Left ventricle myocardium superior (tissue), 1 donor: ENCODE results near the gene FYTTD1. TPM values are rescaled to one million over a fixed set of nuclear protein-coding genes. Genes with fewer than 3 reads are reported as not detected.

Experiments
- ATAC-seq: fragments of 200-7000 bp; cut with Tn5 transposase; one replicate; pipeline ENCODE4 v1.9.1; 2020; ENCODE audit warnings: mild to moderate bottlenecking, moderate library complexity
- DNase-seq: peaks from one replicate; pipeline ENCODE4 v3.0.0-alpha.2; 2020
- intact Hi-C: fragments of 100-400 bp; cut with micrococcal nuclease; formaldehyde crosslinking; loops from one replicate; pipeline ENCODE4 v1.11.0; 2022
- total RNA-seq: library from RNA; stranded (reverse); fragmentation: NEBNext Ultra II Directional; extraction: Animal tissue kit (Norgen Biotek cat#: 25700); gene quantifications from one replicate; pipeline ENCODE4 v1.2.1, GENCODE V29; 2021
- donor health status: DM: no; HTN: yes; CAD: no; lungs with severe emphysema.

FYTTD1 gene
- total RNA-seq, 1 donor from 2014 or later = 71.8 TPM

- DNase-seq (no peak), ATAC-seq (no peak)
- intact Hi-C loops = no loop called here
Measured at GRCh38 chr3:197789309-197789708, 39.6 kb downstream of the FYTTD1 start.

GRCh38 chr3:197790033-197790432, 40.4 kb downstream of the FYTTD1 start:
- DNase-seq (no peak), ATAC-seq (no peak)
- intact Hi-C loops = no loop called here

GRCh38 chr3:197791113-197791891, 41.6 kb downstream of the FYTTD1 start, which contains the start of gene LRCH3:
Gene LRCH3 (plus strand): TSS chr3:197791254. CDS start chr3:197791279, 25 bp downstream.
- peak; percentile 91 for DNase-seq
- intact Hi-C loops = no loop called here
- ATAC-seq = peak; percentile 92

- intact Hi-C loops = no loop called here
- peak; percentile 30 for ATAC-seq
- DNase-seq = no peak
Measured at GRCh38 chr3:197791892-197792647, 42.4 kb downstream of the FYTTD1 start.

- no peak for ATAC-seq
- intact Hi-C loops = no loop called here
Measured at GRCh38 chr3:197793247-197793646, 43.6 kb downstream of the FYTTD1 start.

GRCh38 chr3:197794115-197794514, 44.4 kb downstream of the FYTTD1 start:
- no peak for ATAC-seq
- no peak for DNase-seq
- intact Hi-C loops = no loop called here

More at GRCh38 chr3:197793247-197793646, 43.6 kb downstream of the FYTTD1 start:
- no peak for DNase-seq

GRCh38 chr3:197795200-197795599, 45.5 kb downstream of the FYTTD1 start:
- intact Hi-C loops = no loop called here
- ATAC-seq (no peak), DNase-seq (no peak)

GRCh38 chr3:197796087-197796486, 46.4 kb downstream of the FYTTD1 start:
- no peak for ATAC-seq
- DNase-seq = no peak
- intact Hi-C loops = no loop called here

- intact Hi-C loops = no loop called here
- ATAC-seq = peak; percentile 46
- DNase-seq = no peak
Measured at GRCh38 chr3:197798863-197799262, 49.2 kb downstream of the FYTTD1 start.

GRCh38 chr3:197800379-197800778, 50.7 kb downstream of the FYTTD1 start:
- ATAC-seq (no peak), DNase-seq (no peak)
- intact Hi-C loops = no loop called here

- DNase-seq (no peak), ATAC-seq (no peak)
- intact Hi-C loops = no loop called here
Measured at GRCh38 chr3:197801891-197802778, 52.5 kb downstream of the FYTTD1 start.

GRCh38 chr3:197802779-197803459, 53.2 kb downstream of the FYTTD1 start:
- intact Hi-C loops = no loop called here
- DNase-seq (no peak), ATAC-seq (no peak)

GRCh38 chr3:197804511-197804910, 54.8 kb downstream of the FYTTD1 start:
- no peak for ATAC-seq
- no peak for DNase-seq
- intact Hi-C loops = no loop called here

GRCh38 chr3:197807969-197808587, 58.4 kb downstream of the FYTTD1 start:
- peak; percentile 28 for ATAC-seq
- intact Hi-C loops = no loop called here
- no peak for DNase-seq

- no peak for DNase-seq
- ATAC-seq = peak; percentile 63
- intact Hi-C loops = no loop called here
Measured at GRCh38 chr3:197809356-197810020, 59.8 kb downstream of the FYTTD1 start.

GRCh38 chr3:197810901-197811300, 61.2 kb downstream of the FYTTD1 start:
- DNase-seq = no peak
- no peak for ATAC-seq
- intact Hi-C loops = no loop called here

GRCh38 chr3:197811343-197811742, 61.7 kb downstream of the FYTTD1 start:
- intact Hi-C loops = no loop called here
- DNase-seq = peak; percentile 48
- ATAC-seq = peak; percentile 78

- no peak for ATAC-seq
- DNase-seq = no peak
- intact Hi-C loops = no loop called here
Measured at GRCh38 chr3:197814372-197814771, 64.7 kb downstream of the FYTTD1 start.
